Urinary bladder (tissue), 4 donors: Measurements from ENCODE around the gene ESPL1. TPM values are rescaled to one million over a fixed set of nuclear protein-coding genes. Genes with fewer than 3 reads are reported as not detected.

Experiments used
- DNase-seq: peaks from one replicate; pipeline ENCODE4 v3.0.0-alpha.2; 2015; ENCODE audit errors: extremely low spot score
- H3K27ac ChIP-seq: one replicate; pipeline ENCODE4 v1.5.1; 2013; ENCODE audit warnings: low read depth, mild to moderate bottlenecking, moderate library complexity
- H3K36me3 ChIP-seq: one replicate; pipeline ENCODE4 v1.6.1; 2013; ENCODE audit warnings: mild to moderate bottlenecking, moderate library complexity; ENCODE audit not compliant: insufficient read depth
- H3K4me1 ChIP-seq: one replicate; pipeline ENCODE4 v1.6.1; 2013; ENCODE audit warnings: mild to moderate bottlenecking, moderate library complexity; ENCODE audit not compliant: insufficient read depth
- H3K4me3 ChIP-seq: one replicate; pipeline ENCODE4 v1.5.1; 2013; ENCODE audit warnings: low read depth, low read length
- WGBS: extraction: QIAGEN DNeasy Blood & Tissue Kit; methylation state at CpG from one replicate; pipeline ENCODE4 v1.1.7; 2013; 5-methylcytosine and 5-hydroxymethylcytosine counted together
- polyA plus RNA-seq: library from polyadenylated mRNA; stranded (reverse); fragments of 200-250 nt; gene quantifications from one replicate; pipeline ENCODE4 v1.2.3, GENCODE V29; 2013
- total RNA-seq: library from RNA; depleted of rRNA; stranded (reverse); fragments of >200 nt; gene quantifications from one replicate; pipeline ENCODE4 v1.2.3, GENCODE V29; 2014
- donor health status: healthy with polysubstance abuse.
- donor health status: healthy.

The ESPL1 gene
- total and polyA plus RNA-seq, 2 donors: 0.33 to 4.5 TPM

- DNase-seq: no peak
- H3K4me1 ChIP-seq: no peaks in the 10 kb centered on the region
- H3K4me3 ChIP-seq: no peak overlapping the region
- 58% methylated on average over 7 of the region's 7 CpGs for WGBS
- no peaks in the 10 kb centered on the region for H3K36me3 ChIP-seq
- H3K27ac ChIP-seq: no peak overlapping the region
Measured at GRCh38 chr12:53258541-53259539, 9.3 kb upstream of the ESPL1 start.

- WGBS: 86% methylated on average over 6 of the region's 6 CpGs
- no peaks in the 10 kb centered on the region for H3K4me1 ChIP-seq
Measured at GRCh38 chr12:53259891-53260290, 8.2 kb upstream of the ESPL1 start.

GRCh38 chr12:53265783-53266182 is 2.3 kb upstream of the ESPL1 start:
- Histone ChIP-seq H3K36me3 (no peaks in the 10 kb centered on the region), H3K4me3 (no peak overlapping the region), H3K4me1 (no peaks in the 10 kb centered on the region), H3K27ac (no peak overlapping the region)
- DNase-seq: no peak
- WGBS: 83% methylated on average over 2 of the region's 2 CpGs

More at GRCh38 chr12:53259891-53260290, 8.2 kb upstream of the ESPL1 start:
- Histone ChIP-seq H3K4me3 (no peak overlapping the region), H3K27ac (no peak overlapping the region), H3K36me3 (no peaks in the 10 kb centered on the region)
- DNase-seq: no peak

GRCh38 chr12:53267306-53267998 is 647 bp upstream of the ESPL1 start:
- H3K4me3 ChIP-seq: peak overlapping the region; percentile 42
- 50% methylated on average over 18 of the region's 18 CpGs for WGBS
- no peaks in the 10 kb centered on the region for H3K36me3 ChIP-seq
- DNase-seq: no peak
- no peaks in the 10 kb centered on the region for H3K4me1 ChIP-seq
- H3K27ac ChIP-seq: no peak overlapping the region

GRCh38 chr12:53268630-53269562 is 797 bp downstream of the ESPL1 start:
- Histone ChIP-seq H3K36me3 (no peaks in the 10 kb centered on the region), H3K4me3 (peak overlapping the region; percentile 42), H3K4me1 (no peaks in the 10 kb centered on the region), H3K27ac (no peak overlapping the region)
- DNase-seq: no peak
- WGBS: 57% methylated on average over 20 of the region's 20 CpGs

- H3K4me1 ChIP-seq: no peaks in the 10 kb centered on the region
- WGBS: 92% methylated on average over 5 of the region's 5 CpGs
- H3K4me3 ChIP-seq: no peak overlapping the region
- no peak overlapping the region for H3K27ac ChIP-seq
- no peaks in the 10 kb centered on the region for H3K36me3 ChIP-seq
- no peak for DNase-seq
Measured at GRCh38 chr12:53274445-53274844, 6.3 kb downstream of the ESPL1 start.

GRCh38 chr12:53276511-53276910 is 8.4 kb downstream of the ESPL1 start:
- Histone ChIP-seq H3K27ac (no peak overlapping the region), H3K4me1 (no peaks in the 10 kb centered on the region), H3K4me3 (no peak overlapping the region), H3K36me3 (no peaks in the 10 kb centered on the region)
- no peak for DNase-seq
- 97% methylated on average over 11 of the region's 11 CpGs for WGBS

GRCh38 chr12:53277981-53278380 is 9.9 kb downstream of the ESPL1 start:
- Histone ChIP-seq H3K27ac (no peak overlapping the region), H3K4me3 (no peak overlapping the region), H3K36me3 (no peaks in the 10 kb centered on the region), H3K4me1 (no peaks in the 10 kb centered on the region)
- WGBS: 93% methylated on average over 9 of the region's 9 CpGs
- DNase-seq: no peak

- H3K27ac ChIP-seq: no peak overlapping the region
- DNase-seq: no peak
- H3K4me3 ChIP-seq: no peak overlapping the region
- no peaks in the 10 kb centered on the region for H3K36me3 ChIP-seq
- 86% methylated on average over 3 of the region's 3 CpGs for WGBS
- H3K4me1 ChIP-seq: no peaks in the 10 kb centered on the region
Measured at GRCh38 chr12:53279283-53279869, 11.3 kb downstream of the ESPL1 start.

GRCh38 chr12:53279888-53280498 is 11.9 kb downstream of the ESPL1 start:
- no peaks in the 10 kb centered on the region for H3K4me1 ChIP-seq
- H3K27ac ChIP-seq: no peak overlapping the region
- no peaks in the 10 kb centered on the region for H3K36me3 ChIP-seq
- WGBS: 91% methylated on average over 9 of the region's 9 CpGs
- no peak overlapping the region for H3K4me3 ChIP-seq
- no peak for DNase-seq

GRCh38 chr12:53286448-53286847 is 18.3 kb downstream of the ESPL1 start:
- Histone ChIP-seq H3K27ac (no peak overlapping the region), H3K4me1 (no peaks in the 10 kb centered on the region), H3K36me3 (no peaks in the 10 kb centered on the region), H3K4me3 (no peak overlapping the region)
- no peak for DNase-seq
- 90% methylated on average over 9 of the region's 9 CpGs for WGBS

- Histone ChIP-seq H3K4me3 (no peak overlapping the region), H3K4me1 (no peaks in the 10 kb centered on the region), H3K36me3 (no peaks in the 10 kb centered on the region), H3K27ac (no peak overlapping the region)
- DNase-seq: no peak
- 85% methylated on average over 11 of the region's 11 CpGs for WGBS
Measured at GRCh38 chr12:53287741-53288216, 19.7 kb downstream of the ESPL1 start.
